IMR-90 (cell line): ENCODE results near the gene CHRNG. TPM values are rescaled to one million over a fixed set of nuclear protein-coding genes. Genes with fewer than 3 reads are reported as not detected.

Experiments used
- ATAC-seq: fragments of 200-7000 bp; cut with Tn5 transposase; 2 replicates; pipeline ENCODE4 v1.9.1; 2020; ENCODE audit warnings: low read depth, mild to moderate bottlenecking, moderate library complexity
- BruUV-seq: library from RNA; stranded (reverse); fragments of 400-500 nt; replicated peaks from 2 replicates; lab custom pipeline; 2021; lab: Mats Ljungman, UMichigan
- CTCF ChIA-PET: fragments of 300-600 bp; formaldehyde crosslinking; extraction: SDS; loops from one replicate; lab custom pipeline; 2021; ENCODE audit warnings: antibody characterized with exemption; lab: Yijun Ruan, JAX
- POLR2A ChIA-PET: fragments of 300-600 bp; sonication (Branson Sonifier 250); formaldehyde crosslinking; loops from one replicate; lab custom pipeline; 2022; ENCODE audit warnings: antibody characterized with exemption; ENCODE audit not compliant: unreplicated experiment; lab: Charles Lee
- DNase-seq: peaks from one replicate; pipeline ENCODE4 v3.0.0; 2013
- H2AFZ ChIP-seq: replicated peaks from 2 replicates; pipeline ENCODE3; 2013; ENCODE audit warnings: low read length, mild to moderate bottlenecking; ENCODE audit not compliant: poor library complexity
- H2AK5ac ChIP-seq: 2 replicates; pipeline ENCODE4 v1.6.1; 2013; ENCODE audit warnings: low read depth, low read length, inconsistent platforms
- H2AK9ac ChIP-seq: replicated peaks from 2 replicates; pipeline ENCODE3; 2013; ENCODE audit warnings: mild to moderate bottlenecking, low read depth, low read length, moderate library complexity; ENCODE audit not compliant: poor library complexity
- H2BK120ac ChIP-seq: 2 replicates; pipeline ENCODE4 v1.6.1; 2013; ENCODE audit warnings: low read depth, low read length, inconsistent platforms
- H2BK15ac ChIP-seq: 3 replicates; pipeline ENCODE4 v1.6.1; 2013; ENCODE audit warnings: low read depth, low read length, inconsistent platforms
- H2BK20ac ChIP-seq: 2 replicates; pipeline ENCODE4 v1.6.1; 2013; ENCODE audit warnings: low read depth, mild to moderate bottlenecking, inconsistent platforms, low read length, moderate library complexity
- H2BK5ac ChIP-seq: 2 replicates; pipeline ENCODE4 v1.6.1; 2013; ENCODE audit warnings: mild to moderate bottlenecking, low read depth, low read length, inconsistent platforms; ENCODE audit not compliant: poor library complexity, severe bottlenecking
- H3K14ac ChIP-seq: replicated peaks from 2 replicates; pipeline ENCODE4 v1.6.1; 2013; ENCODE audit warnings: low read depth, low read length, inconsistent platforms
- H3K18ac ChIP-seq: 2 replicates; pipeline ENCODE4 v1.6.1; 2013; ENCODE audit warnings: low read depth, low read length, control low read depth
- H3K23ac ChIP-seq: 2 replicates; pipeline ENCODE4 v1.6.1; 2013; ENCODE audit warnings: low read depth, low read length, inconsistent platforms
- H3K27ac ChIP-seq: 2 replicates; pipeline ENCODE4 v1.5.1; 2013; ENCODE audit warnings: mild to moderate bottlenecking, control low read depth, low read length; ENCODE audit not compliant: insufficient read depth
- H3K27me3 ChIP-seq: 2 replicates; pipeline ENCODE4 v1.6.1; 2013; ENCODE audit warnings: low read length; ENCODE audit not compliant: control insufficient read depth, insufficient read depth
- H3K36me3 ChIP-seq: 2 replicates; pipeline ENCODE4 v1.6.1; 2013; ENCODE audit warnings: low read length, mixed read lengths; ENCODE audit not compliant: control insufficient read depth, insufficient read depth
- H3K4ac ChIP-seq: 2 replicates; pipeline ENCODE4 v1.6.1; 2013; ENCODE audit warnings: low read depth, low read length, inconsistent platforms
- H3K4me1 ChIP-seq: 2 replicates; pipeline ENCODE4 v1.6.1; 2013; ENCODE audit warnings: low read length, mixed read lengths; ENCODE audit not compliant: control insufficient read depth, insufficient read depth
- H3K4me2 ChIP-seq: 2 replicates; pipeline ENCODE4 v1.6.1; 2013; ENCODE audit warnings: low read depth, mild to moderate bottlenecking, control low read depth, low read length, moderate library complexity
- H3K4me3 ChIP-seq: 2 replicates; pipeline ENCODE4 v1.5.1; 2013; ENCODE audit warnings: low read depth, mild to moderate bottlenecking, control low read depth, low read length, moderate library complexity; ENCODE audit not compliant: insufficient read depth
- H3K56ac ChIP-seq: 2 replicates; pipeline ENCODE4 v1.6.1; 2013; ENCODE audit warnings: low read length, inconsistent platforms; ENCODE audit not compliant: insufficient read depth; ENCODE audit errors: extremely low read depth
- H3K79me1 ChIP-seq, 2 experiments: 2 replicates each; pipeline ENCODE4 v1.6.1; 2013; ENCODE audit warnings: low read length in 2 of 2, inconsistent platforms in 1 of 2, low read depth in 1 of 2
- H3K9ac ChIP-seq: 2 replicates; pipeline ENCODE4 v1.6.1; 2013; ENCODE audit warnings: low read depth, low read length, control low read depth
- H3K9me1 ChIP-seq: 2 replicates; pipeline ENCODE4 v1.6.1; 2013; ENCODE audit warnings: low read length, inconsistent platforms; ENCODE audit not compliant: insufficient read depth
- H3K9me3 ChIP-seq: 2 replicates; pipeline ENCODE4 v1.6.1; 2013; ENCODE audit warnings: low read length; ENCODE audit not compliant: control insufficient read depth, insufficient read depth
- H4K20me1 ChIP-seq: 2 replicates; pipeline ENCODE4 v1.6.1; 2013; ENCODE audit warnings: low read length, inconsistent platforms; ENCODE audit not compliant: insufficient read depth
- H4K5ac ChIP-seq: 2 replicates; pipeline ENCODE4 v1.6.1; 2013; ENCODE audit warnings: mild to moderate bottlenecking, low read depth, low read length, control low read depth
- H4K8ac ChIP-seq, 2 experiments: 2 replicates each; pipeline ENCODE4 v1.6.1; 2013; ENCODE audit warnings: low read depth in 2 of 2, low read length in 2 of 2, control low read depth in 1 of 2, inconsistent platforms in 1 of 2
- H4K91ac ChIP-seq: 2 replicates; pipeline ENCODE4 v1.6.1; 2013; ENCODE audit warnings: low read depth, low read length, inconsistent platforms; ENCODE audit not compliant: insufficient read depth
- CEBPB ChIP-seq: IDR thresholded peaks from 2 replicates; pipeline ENCODE4 v1.6.1; 2012; ENCODE audit warnings: low read depth, low read length, improper control_type of control experiment
- MAFK ChIP-seq: IDR thresholded peaks from 2 replicates; pipeline ENCODE4 v1.6.1; 2012; ENCODE audit warnings: low read depth, low read length, improper control_type of control experiment
- WGBS, 2 experiments: methylation state at CpG; one replicate each; pipeline versions ENCODE4 v1.1.5 to v1.1.7; 2013; ENCODE audit warnings: missing lambda C conversion rate in 2 of 2; ENCODE audit not compliant: insufficient read length in 1 of 2; ENCODE audit errors: extremely low coverage in 2 of 2; 5-methylcytosine and 5-hydroxymethylcytosine counted together
- dilution Hi-C: fragments of 300-500 bp; cut with HindIII; formaldehyde crosslinking; loops from one replicate; pipeline ENCODE4 v1.14.3; 2018; ENCODE audit warnings: low sequenced_read_pairs; ENCODE audit not compliant: unreplicated experiment
- in situ Hi-C: fragments of 300-500 bp; cut with MboI; formaldehyde crosslinking; loops from 3 replicates; pipeline ENCODE4 v1.14.3; 2019; ENCODE audit warnings: low sequenced_read_pairs, inconsistent platforms, mixed read lengths
- intact Hi-C: fragments of 100-400 bp; cut with micrococcal nuclease; formaldehyde crosslinking; loops from 2 replicates; pipeline ENCODE4 v1.10.0; 2022
- polyA plus RNA-seq, 3 experiments: library from polyadenylated mRNA; depleted of rRNA; stranded (reverse); fragments of >200 nt; gene quantifications; 2 replicates each; pipeline ENCODE4 v1.2.3, GENCODE V29; 2012; ENCODE audit warnings: low replicate concordance in 1 of 3
- total RNA-seq: library from RNA; depleted of rRNA; stranded (reverse); fragments of >200 nt; gene quantifications from 2 replicates; pipeline ENCODE4 v1.2.3, GENCODE V29; 2012

The CHRNG gene
- total and polyA plus RNA-seq, 2 of the 4 experiments (the other 2 are of a cell fraction), result not detected

DNA sequence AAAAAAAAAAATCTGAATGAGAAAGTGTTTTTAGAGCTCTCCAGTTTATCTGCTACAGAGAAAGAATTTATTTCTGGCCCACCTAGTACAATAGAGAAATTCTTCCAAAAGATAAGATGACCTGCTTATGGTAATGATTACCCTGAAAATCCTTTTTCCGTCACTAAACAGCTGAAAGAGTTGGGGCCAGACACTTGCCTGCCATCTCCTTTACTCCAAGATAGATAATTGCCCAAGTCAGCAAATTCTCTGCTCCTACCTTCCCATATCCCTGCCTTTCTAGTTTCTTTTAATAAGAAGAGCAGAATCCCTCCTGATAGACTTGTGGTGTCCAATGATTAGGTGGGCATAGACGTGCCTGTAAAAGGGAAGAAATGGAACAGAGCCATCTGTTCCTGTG, 39.1 kb downstream of the CHRNG start:
- peaks cover 6% of the 10 kb centered on the region; the same call in 1 of the 2 replicates for H3K9me1 ChIP-seq
- 80% methylated on average over 1 of the region's 2 CpGs; no CpG with 5 or more reads in 1 of the 2 experiments for WGBS, 2 experiments
- H3K9ac ChIP-seq, result no peak overlapping the region
- no TSS peak for BruUV-seq
- peaks cover 6% of the 10 kb centered on the region; the same call in 1 of the 2 replicates for H3K36me3 ChIP-seq
- H2AFZ ChIP-seq, result no peak overlapping the region
- H4K91ac ChIP-seq, result no peak overlapping the region
- H3K79me1 ChIP-seq, result peaks cover 0 to 8% of the 10 kb centered on the region in 2 experiments; a peak in 1 of 4 replicates
- no peak overlapping the region for H2AK9ac ChIP-seq
- no peak overlapping the region for H3K4ac ChIP-seq
- no peaks in the 10 kb centered on the region for H3K9me3 ChIP-seq
- POLR2A ChIA-PET, result no interaction called here
- no peak overlapping the region for H2BK20ac ChIP-seq
- peaks cover 6% of the 10 kb centered on the region; the same call in 1 of the 2 replicates for H3K4me1 ChIP-seq
- H4K8ac ChIP-seq, result no peak overlapping the region
- no peak for TF ChIP-seq CEBPB
- peak; percentile 82 for TF ChIP-seq MAFK
- H3K18ac ChIP-seq, result no peak overlapping the region
- no peak overlapping the region for H2BK5ac ChIP-seq
- H3K4me2 ChIP-seq, result no peak overlapping the region
- intact Hi-C loops (no loop called here), dilution Hi-C loops (no loop called here), in situ Hi-C loops (no loop called here)
- no peak overlapping the region for H4K5ac ChIP-seq
- H3K23ac ChIP-seq, result no peak overlapping the region
- CTCF ChIA-PET, result no interaction called here
- no peak overlapping the region for H3K27ac ChIP-seq
- H3K27me3 ChIP-seq, result no peaks in the 10 kb centered on the region
- ATAC-seq (no peak), DNase-seq (no peak)
- H3K56ac ChIP-seq, result no peak overlapping the region
- H2BK120ac ChIP-seq, result no peak overlapping the region
- no peak overlapping the region for H3K4me3 ChIP-seq
- no peak overlapping the region for H2AK5ac ChIP-seq
- no peak overlapping the region for H2BK15ac ChIP-seq
- H3K14ac ChIP-seq, result no peak overlapping the region
- no peaks in the 10 kb centered on the region for H4K20me1 ChIP-seq
